Endometrial microvascular endothelial cells (primary cell): Measurements from ENCODE around the gene KRT26. TPM values are rescaled to one million over a fixed set of nuclear protein-coding genes. Genes with fewer than 3 reads are reported as not detected.

Experiments
- in situ Hi-C: cut with HindIII; loops from 2 replicates; pipeline ENCODE4 v1.10.0; 2017; ENCODE audit warnings: low sequenced_read_pairs, low pct_unique_long_range_greater_than_20kb; ENCODE audit errors: inconsistent ontology term
- total RNA-seq: library from RNA; depleted of rRNA; stranded (reverse); fragments of >200 nt; gene quantifications from one replicate; pipeline ENCODE4 v1.2.3, GENCODE V29; 2015; ENCODE audit errors: inconsistent ontology term

The KRT26 gene
- total RNA-seq, 1 donor from 2014 or later, result not detected

GRCh38 chr17:40796846-40797245 lies 24.8 kb upstream of the KRT26 start:
- in situ Hi-C loops, result no loop called here

- in situ Hi-C loops, result no loop called here
These were observed 23.1 kb upstream of the KRT26 start for GRCh38 chr17:40795019-40795667.

GRCh38 chr17:40794466-40794865 lies 22.5 kb upstream of the KRT26 start:
- in situ Hi-C loops, result no loop called here

GRCh38 chr17:40793832-40794231 lies 21.8 kb upstream of the KRT26 start:
- in situ Hi-C loops, result no loop called here

- in situ Hi-C loops, result no loop called here
These were observed 19.9 kb upstream of the KRT26 start for GRCh38 chr17:40791787-40792436.

GRCh38 chr17:40791111-40791510 lies 19.1 kb upstream of the KRT26 start:
- in situ Hi-C loops, result no loop called here

- in situ Hi-C loops, result no loop called here
These were observed 10.4 kb upstream of the KRT26 start, which contains the start of gene KRT27 for GRCh38 chr17:40782450-40782849. KRT27 (minus strand) TSS chr17:40782550; CDS start chr17:40782493, 57 bp downstream.

GRCh38 chr17:40779181-40779909 lies 7.3 kb upstream of the KRT26 start:
- in situ Hi-C loops, result no loop called here

GRCh38 chr17:40778461-40778860 lies 6.5 kb upstream of the KRT26 start:
- in situ Hi-C loops, result no loop called here

- in situ Hi-C loops, result no loop called here
These were observed 6.0 kb upstream of the KRT26 start for GRCh38 chr17:40777971-40778370.

- in situ Hi-C loops, result no loop called here
These were observed 5.5 kb upstream of the KRT26 start for GRCh38 chr17:40777459-40777858.

GRCh38 chr17:40775945-40776344 lies 3.9 kb upstream of the KRT26 start:
- in situ Hi-C loops, result no loop called here

GRCh38 chr17:40765657-40766056 lies 6.3 kb downstream of the KRT26 start:
- in situ Hi-C loops, result loop anchor here (25.0 kb wide), 1 partner anchor 103 kb away; the partner anchor contains the start of gene KRT222

GRCh38 chr17:40763752-40764151 lies 8.2 kb downstream of the KRT26 start:
- in situ Hi-C loops, result loop anchor here (25.0 kb wide), 1 partner anchor 101 kb away; the partner anchor contains the start of gene KRT222

- in situ Hi-C loops, result loop anchor here (25.0 kb wide), 1 partner anchor 98 kb away; the partner anchor contains the start of gene KRT222
These were observed 11.6 kb downstream of the KRT26 start for GRCh38 chr17:40760105-40761016.

- in situ Hi-C loops, result loop anchor here (25.0 kb wide), 1 partner anchor 93 kb away; the partner anchor contains the start of gene KRT222
These were observed 16.8 kb downstream of the KRT26 start, which contains the start of gene KRT25 for GRCh38 chr17:40755231-40755630. KRT25 (minus strand) TSS chr17:40755331; CDS start chr17:40755271, 60 bp downstream.

GRCh38 chr17:40753804-40754203 lies 18.2 kb downstream of the KRT26 start:
- in situ Hi-C loops, result loop anchor here (25.0 kb wide), 1 partner anchor 92 kb away; the partner anchor contains the start of gene KRT222

GRCh38 chr17:40751065-40751464 lies 20.9 kb downstream of the KRT26 start:
- in situ Hi-C loops, result loop anchor here (25.0 kb wide), 1 partner anchor 89 kb away; the partner anchor contains the start of gene KRT222
